A673 (cell line): Measurements from ENCODE around the gene NRXN2. TPM values are rescaled to one million over a fixed set of nuclear protein-coding genes. Genes with fewer than 3 reads are reported as not detected.

Source experiments
- BruUV-seq: library from RNA; stranded (reverse); fragments of 400-500 nt; replicated peaks from 2 replicates; lab custom pipeline; 2021; lab: Mats Ljungman, UMichigan
- CTCF ChIA-PET: fragments of 300-600 bp; sonication (Branson Sonifier 250); formaldehyde crosslinking; loops from one replicate; lab custom pipeline; 2022; ENCODE audit warnings: antibody characterized with exemption; lab: Charles Lee
- POLR2A ChIA-PET: fragments of 300-600 bp; sonication (Branson Sonifier 250); formaldehyde crosslinking; loops from one replicate; lab custom pipeline; 2022; ENCODE audit warnings: antibody characterized with exemption; ENCODE audit not compliant: low non-redundant PET; lab: Charles Lee
- DNase-seq: peaks from one replicate; pipeline ENCODE4 v3.0.0-alpha.2; 2015; ENCODE audit warnings: low spot score
- H3K27ac ChIP-seq: fragments of 200-600 bp; sonication (generic); 2 replicates; pipeline ENCODE4 v1.5.1; 2016; ENCODE audit warnings: mixed run types, low read depth, mild to moderate bottlenecking, mixed read lengths, antibody characterized with exemption, low read length; ENCODE audit not compliant: poor library complexity, severe bottlenecking
- H3K27me3 ChIP-seq: fragments of 200-600 bp; sonication (generic); replicated peaks from 2 replicates; pipeline ENCODE4 v1.6.1; 2017; ENCODE audit warnings: mixed run types, low read depth, mild to moderate bottlenecking, mixed read lengths, antibody characterized with exemption, low read length; ENCODE audit not compliant: insufficient read depth, poor library complexity
- H3K36me3 ChIP-seq: fragments of 200-600 bp; sonication (generic); 2 replicates; pipeline ENCODE4 v1.6.1; 2016; ENCODE audit warnings: mixed run types, mild to moderate bottlenecking, mixed read lengths, antibody characterized with exemption, low read length; ENCODE audit not compliant: insufficient read depth, poor library complexity, severe bottlenecking
- H3K4me1 ChIP-seq: fragments of 200-600 bp; sonication (generic); 2 replicates; pipeline ENCODE4 v1.6.1; 2017; ENCODE audit warnings: mixed run types, mild to moderate bottlenecking, mixed read lengths, antibody characterized with exemption, low read length; ENCODE audit not compliant: insufficient read depth, poor library complexity, severe bottlenecking
- H3K4me3 ChIP-seq: fragments of 200-600 bp; sonication (generic); 2 replicates; pipeline ENCODE4 v1.5.1; 2016; ENCODE audit warnings: low read depth, mixed run types, mild to moderate bottlenecking, mixed read lengths, low read length; ENCODE audit not compliant: poor library complexity, severe bottlenecking
- H3K9me3 ChIP-seq: fragments of 200-600 bp; sonication (generic); 2 replicates; pipeline ENCODE4 v1.6.1; 2016; ENCODE audit warnings: mixed run types, low read depth, mild to moderate bottlenecking, mixed read lengths, antibody characterized with exemption, low read length; ENCODE audit not compliant: poor library complexity, severe bottlenecking
- CTCF ChIP-seq: fragments of 300-800, 200-600 bp; sonication (generic); conservative IDR thresholded peaks from 2 replicates; pipeline ENCODE4 v1.5.1; 2017; ENCODE audit warnings: low read depth, mild to moderate bottlenecking, antibody characterized with exemption, low read length, moderate library complexity, mixed read lengths
- EZH2 ChIP-seq: fragments of 200-600 bp; sonication (generic); IDR thresholded peaks from 2 replicates; pipeline ENCODE4 v1.6.1; 2017; ENCODE audit warnings: borderline replicate concordance, low read depth, mild to moderate bottlenecking, mixed read lengths, antibody characterized with exemption, low read length; ENCODE audit not compliant: poor library complexity, severe bottlenecking
- intact Hi-C: fragments of 100-400 bp; cut with micrococcal nuclease; formaldehyde crosslinking; loops from one replicate; pipeline ENCODE4 v1.10.0; 2022; ENCODE audit not compliant: unreplicated experiment
- total RNA-seq: library from RNA; stranded (reverse); gene quantifications from 2 replicates; pipeline ENCODE4 v1.2.3, GENCODE V29; 2021

Gene NRXN2
- total RNA-seq, 1 experiment from 2014 or later = 5.0 TPM

GRCh38 chr11:64746486-64746885 is 23.5 kb upstream of the NRXN2 start:
- intact Hi-C loops = no loop called here
- Histone ChIP-seq H3K27me3 (peaks cover 27% of the 10 kb centered on the region), H3K9me3 (no peaks in the 10 kb centered on the region), H3K4me3 (no peak overlapping the region), H3K27ac (no peak overlapping the region), H3K4me1 (peaks cover 27% of the 10 kb centered on the region), H3K36me3 (no peaks in the 10 kb centered on the region)
- ChIA-PET POLR2A (no interaction called here), CTCF (no interaction called here)
- DNase-seq = no peak
- no TSS peak for BruUV-seq
- TF ChIP-seq CTCF (no peak), EZH2 (no peak)

GRCh38 chr11:64745521-64746328 is 22.7 kb upstream of the NRXN2 start:
- intact Hi-C loops = no loop called here
- peak; percentile 71 for DNase-seq

GRCh38 chr11:64745189-64745520 is 22.2 kb upstream of the NRXN2 start:
- DNase-seq = no peak
- CTCF ChIA-PET = no interaction called here
- intact Hi-C loops = no loop called here
- H3K9me3 ChIP-seq = no peaks in the 10 kb centered on the region
- peaks cover 27% of the 10 kb centered on the region for H3K4me1 ChIP-seq
- H3K27ac ChIP-seq = no peak overlapping the region
- POLR2A ChIA-PET = no interaction called here
- H3K27me3 ChIP-seq = peaks cover 27% of the 10 kb centered on the region
- TF ChIP-seq EZH2 = no peak
- no peak for TF ChIP-seq CTCF
- H3K36me3 ChIP-seq = no peaks in the 10 kb centered on the region
- H3K4me3 ChIP-seq = peak overlapping the region; percentile 58
- BruUV-seq = no TSS peak

More at GRCh38 chr11:64745521-64746328, 22.7 kb upstream of the NRXN2 start:
- H3K27ac ChIP-seq = no peak overlapping the region
- peak overlapping the region; percentile 58 for H3K4me3 ChIP-seq
- CTCF ChIA-PET = interaction anchor here (0.6 kb wide), 1 partner anchor 49 kb away, joined by 4 read pairs; no protein-coding TSS in a partner anchor
- POLR2A ChIA-PET = no interaction called here
- no peaks in the 10 kb centered on the region for H3K36me3 ChIP-seq
- BruUV-seq = no TSS peak
- peaks cover 27% of the 10 kb centered on the region for H3K4me1 ChIP-seq
- peaks cover 27% of the 10 kb centered on the region for H3K27me3 ChIP-seq
- TF ChIP-seq EZH2 (no peak), CTCF (no peak)
- H3K9me3 ChIP-seq = no peaks in the 10 kb centered on the region
